ENCODE data around the gene PSME3IP1. TPM values are rescaled to one million over a fixed set of nuclear protein-coding genes. Genes with fewer than 3 reads are reported as not detected.

Gene PSME3IP1
- total RNA-seq, 2 donors from 2014 or later = 39.1 to 64.8 TPM

DNA sequence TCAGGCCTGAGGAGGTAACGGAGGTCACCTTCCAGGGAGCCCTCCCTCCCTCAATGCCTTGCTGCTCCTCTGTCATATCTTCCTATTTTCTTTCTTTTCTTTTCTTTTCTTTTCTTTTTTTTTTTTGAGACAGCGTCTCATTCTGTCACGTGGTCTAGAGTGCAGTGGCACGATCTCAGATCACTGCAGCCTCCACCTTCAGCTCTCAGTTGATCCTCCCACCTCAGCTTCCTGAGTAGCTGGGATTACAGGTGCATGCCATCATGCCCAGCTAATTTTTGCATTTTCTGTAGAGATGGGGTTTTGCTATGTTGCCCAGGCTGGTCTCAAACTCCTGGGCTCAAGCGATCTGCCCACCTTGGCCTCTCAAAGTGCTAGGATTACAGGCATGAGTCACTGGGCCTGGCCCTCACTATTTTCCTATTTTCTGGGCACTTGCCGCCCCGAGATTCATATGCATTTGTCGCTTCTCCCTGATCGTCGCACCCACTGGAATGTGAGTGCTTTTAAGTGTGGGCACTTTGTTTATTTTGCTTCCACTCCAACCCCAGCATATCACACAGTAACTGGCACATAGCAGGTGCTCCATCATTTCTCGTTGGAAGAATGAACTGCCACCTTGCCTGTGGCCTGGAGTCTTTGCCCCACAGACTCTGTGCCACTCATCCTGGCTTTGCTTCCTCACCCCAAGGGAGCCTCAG is 61.7 kb downstream of the PSME3IP1 start:
- H3K4me3 ChIP-seq = no peak overlapping the region
- DNase-seq (ENCODE audit: low spot score) (no peak), ATAC-seq (ENCODE audit: insufficient number of reproducible peaks, low FRiP score, low read depth) (no peak)
- H3K4me1 ChIP-seq (ENCODE audit: control insufficient read depth in 1 of 2, low read depth in 2 of 2) = no peaks in the 10 kb centered on the region
- no peaks in the 10 kb centered on the region for H3K9me3 ChIP-seq
- TF ChIP-seq, protein P1, sequence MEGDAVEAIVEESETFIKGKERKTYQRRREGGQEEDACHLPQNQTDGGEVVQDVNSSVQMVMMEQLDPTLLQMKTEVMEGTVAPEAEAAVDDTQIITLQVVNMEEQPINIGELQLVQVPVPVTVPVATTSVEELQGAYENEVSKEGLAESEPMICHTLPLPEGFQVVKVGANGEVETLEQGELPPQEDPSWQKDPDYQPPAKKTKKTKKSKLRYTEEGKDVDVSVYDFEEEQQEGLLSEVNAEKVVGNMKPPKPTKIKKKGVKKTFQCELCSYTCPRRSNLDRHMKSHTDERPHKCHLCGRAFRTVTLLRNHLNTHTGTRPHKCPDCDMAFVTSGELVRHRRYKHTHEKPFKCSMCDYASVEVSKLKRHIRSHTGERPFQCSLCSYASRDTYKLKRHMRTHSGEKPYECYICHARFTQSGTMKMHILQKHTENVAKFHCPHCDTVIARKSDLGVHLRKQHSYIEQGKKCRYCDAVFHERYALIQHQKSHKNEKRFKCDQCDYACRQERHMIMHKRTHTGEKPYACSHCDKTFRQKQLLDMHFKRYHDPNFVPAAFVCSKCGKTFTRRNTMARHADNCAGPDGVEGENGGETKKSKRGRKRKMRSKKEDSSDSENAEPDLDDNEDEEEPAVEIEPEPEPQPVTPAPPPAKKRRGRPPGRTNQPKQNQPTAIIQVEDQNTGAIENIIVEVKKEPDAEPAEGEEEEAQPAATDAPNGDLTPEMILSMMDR (IDR thresholded peaks at IDR 0.05) = no peak
- H3K36me3 ChIP-seq = peaks cover 9% of the 10 kb centered on the region
- H3K27me3 ChIP-seq (replicated peaks; ENCODE audit: insufficient read depth) = no peaks in the 10 kb centered on the region
- H3K27ac ChIP-seq = no peak overlapping the region

DNA sequence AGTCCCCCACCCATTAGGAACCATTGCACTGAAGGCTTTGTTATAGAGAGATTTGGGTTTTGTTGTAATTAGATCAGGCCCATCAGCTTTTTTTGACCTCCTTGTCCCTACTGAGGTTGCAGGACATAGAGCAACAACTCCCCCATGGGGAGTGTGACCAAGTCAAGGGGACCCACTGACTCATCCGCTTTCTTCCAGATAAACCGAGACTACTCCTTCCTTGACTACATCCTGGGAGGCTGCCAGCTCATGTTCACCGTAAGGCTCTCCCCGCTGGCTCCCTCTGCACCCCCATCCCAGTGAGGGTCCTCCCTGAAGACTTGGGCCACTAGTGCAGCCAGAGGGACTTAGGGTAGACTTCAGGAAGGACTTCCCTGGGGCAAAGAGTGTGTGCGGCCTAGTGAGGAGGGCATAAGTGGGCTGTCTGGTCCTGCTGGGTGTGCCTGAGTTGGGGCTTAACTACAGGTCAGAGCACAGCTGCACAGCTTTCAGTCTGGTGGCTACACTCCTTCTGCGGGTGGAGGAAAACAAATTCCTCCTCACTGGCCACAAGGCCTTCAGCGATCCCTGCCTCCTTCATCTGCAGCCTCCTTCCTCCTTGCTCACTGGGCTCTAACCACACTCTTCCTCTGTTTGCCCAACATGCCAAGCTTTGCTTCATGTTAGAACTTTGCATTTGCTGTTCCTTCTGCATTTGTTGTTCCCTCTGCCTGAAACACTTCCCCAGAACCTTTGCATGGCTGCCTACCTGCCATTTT is 62.4 kb downstream of the PSME3IP1 start:
- no peak overlapping the region for H3K4me3 ChIP-seq
- no peaks in the 10 kb centered on the region for H3K9me3 ChIP-seq
- peaks cover 9% of the 10 kb centered on the region for H3K36me3 ChIP-seq
- H3K27ac ChIP-seq = no peak overlapping the region
- TF ChIP-seq, protein P1 (IDR thresholded peaks at IDR 0.05) = no peak
- H3K27me3 ChIP-seq (replicated peaks; ENCODE audit: insufficient read depth) = no peaks in the 10 kb centered on the region
- no peaks in the 10 kb centered on the region for H3K4me1 ChIP-seq (ENCODE audit: control insufficient read depth in 1 of 2, low read depth in 2 of 2)
- DNase-seq (ENCODE audit: low spot score) (no peak), ATAC-seq (ENCODE audit: insufficient number of reproducible peaks, low FRiP score, low read depth) (no peak)

DNA sequence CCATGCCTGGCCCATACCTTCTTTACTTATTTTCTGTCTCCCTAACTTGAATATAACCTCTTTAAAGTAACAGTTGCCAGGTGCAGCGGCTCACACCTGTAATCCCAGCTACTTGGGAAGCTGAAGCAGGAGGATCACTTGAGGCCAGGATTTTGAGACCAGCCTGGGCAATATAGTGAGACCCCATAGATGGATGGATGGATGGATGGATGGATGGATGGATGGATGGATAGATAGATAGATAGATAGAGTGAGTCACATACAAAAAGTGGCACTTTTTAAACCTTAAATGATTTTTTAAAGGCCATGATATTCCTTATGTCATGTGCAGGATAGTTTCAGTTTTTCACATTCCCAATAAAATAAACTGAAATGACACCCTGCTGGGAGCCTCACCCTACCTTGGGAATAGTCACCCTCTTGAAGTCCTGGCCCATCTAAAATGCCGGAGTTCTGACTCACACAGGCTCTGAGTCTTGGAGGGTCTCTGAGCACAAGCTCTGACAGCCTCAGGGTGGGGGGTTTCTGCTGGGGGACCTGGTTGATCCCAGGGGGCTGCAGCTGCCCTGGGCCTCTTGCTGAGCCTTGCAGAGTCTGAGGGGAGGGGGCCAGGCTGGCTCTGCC is 67.3 kb downstream of the PSME3IP1 start:
- Histone ChIP-seq H3K9me3 (no peaks in the 10 kb centered on the region), H3K27me3 (replicated peaks; ENCODE audit: insufficient read depth) (no peaks in the 10 kb centered on the region), H3K4me1 (ENCODE audit: control insufficient read depth in 1 of 2, low read depth in 2 of 2) (peaks cover 0 to 8% of the 10 kb centered on the region in 2 donors), H3K4me3 (no peak overlapping the region), H3K27ac (no peak overlapping the region), H3K36me3 (peaks cover 7% of the 10 kb centered on the region)
- DNase-seq (ENCODE audit: low spot score) (no peak), ATAC-seq (ENCODE audit: insufficient number of reproducible peaks, low FRiP score, low read depth) (no peak)
- TF ChIP-seq, protein P1 (IDR thresholded peaks at IDR 0.05) = no peak

DNA sequence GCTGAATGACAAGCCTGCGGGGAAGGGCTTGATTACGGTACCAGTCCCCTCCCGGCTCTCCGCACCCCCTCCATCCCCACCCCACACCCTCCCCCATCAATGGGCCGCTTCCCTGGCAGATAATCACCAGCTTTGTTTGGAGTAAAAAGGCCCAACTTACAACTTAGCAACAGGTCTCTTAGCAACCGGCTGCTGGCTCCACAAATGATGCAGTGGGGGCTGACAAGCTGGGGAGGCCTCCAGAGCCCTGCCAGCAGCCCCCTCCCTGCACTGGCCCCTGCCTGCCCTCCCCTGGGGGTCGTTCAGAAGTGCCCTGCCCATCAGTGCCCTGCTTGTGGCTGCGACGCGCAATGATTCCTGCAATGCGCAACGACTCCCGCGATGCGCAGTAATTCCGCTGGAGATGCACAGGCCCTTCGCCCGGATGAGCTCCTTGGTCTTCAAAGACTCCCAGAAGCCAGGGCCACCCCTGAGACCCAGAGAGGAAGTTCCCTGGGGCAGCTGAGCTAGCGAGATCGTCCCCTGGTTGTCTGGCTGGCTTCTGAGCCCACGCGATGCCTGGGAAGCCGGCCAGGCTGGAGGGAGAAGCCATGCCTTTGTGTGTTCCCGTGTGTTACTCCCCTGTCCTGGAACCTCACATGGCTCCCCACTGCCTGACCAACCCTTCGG is 70.2 kb downstream of the PSME3IP1 start:
- H3K9me3 ChIP-seq = no peaks in the 10 kb centered on the region
- ATAC-seq (ENCODE audit: insufficient number of reproducible peaks, low FRiP score, low read depth) (no peak), DNase-seq (ENCODE audit: low spot score) (no peak)
- TF ChIP-seq, protein P1 (IDR thresholded peaks at IDR 0.05) = no peak
- H3K4me3 ChIP-seq = no peak overlapping the region
- peaks cover 6 to 27% of the 10 kb centered on the region in 2 donors for H3K4me1 ChIP-seq (ENCODE audit: control insufficient read depth in 1 of 2, low read depth in 2 of 2)
- no peaks in the 10 kb centered on the region for H3K27me3 ChIP-seq (replicated peaks; ENCODE audit: insufficient read depth)
- no peaks in the 10 kb centered on the region for H3K36me3 ChIP-seq
- no peak overlapping the region for H3K27ac ChIP-seq

DNA sequence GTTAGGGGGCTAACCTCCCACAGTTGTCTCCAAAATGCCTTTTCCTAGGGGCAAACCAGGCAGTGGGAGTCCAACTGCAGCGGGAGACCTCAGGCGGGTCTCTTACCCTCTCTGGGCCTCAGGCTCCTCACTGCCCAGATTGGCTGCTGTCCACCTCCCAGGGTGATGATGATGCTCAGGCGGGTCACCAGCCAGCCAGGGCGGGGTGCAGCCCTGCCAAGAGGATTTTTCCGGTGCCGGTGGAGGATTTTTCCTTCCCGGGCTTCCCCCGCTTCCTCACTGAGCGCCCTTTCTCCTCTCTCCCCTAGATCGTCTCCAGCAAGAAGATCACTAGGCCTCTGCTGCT is 70.7 kb downstream of the PSME3IP1 start:
- ATAC-seq (ENCODE audit: insufficient number of reproducible peaks, low FRiP score, low read depth) = no peak
- no peak overlapping the region for H3K4me3 ChIP-seq
- no peaks in the 10 kb centered on the region for H3K27me3 ChIP-seq (replicated peaks; ENCODE audit: insufficient read depth)
- TF ChIP-seq, protein P1 (IDR thresholded peaks at IDR 0.05) = no peak
- H3K36me3 ChIP-seq = no peaks in the 10 kb centered on the region
- peaks cover 6 to 27% of the 10 kb centered on the region in 2 donors for H3K4me1 ChIP-seq (ENCODE audit: control insufficient read depth in 1 of 2, low read depth in 2 of 2)
- no peaks in the 10 kb centered on the region for H3K9me3 ChIP-seq
- H3K27ac ChIP-seq = no peak overlapping the region
- no peak for DNase-seq (ENCODE audit: low spot score)
